HG02884 (cell line): ENCODE results near the gene SLX4IP.

Source experiments
- ATAC-seq: cut with Tn5 transposase; IDR thresholded peaks from one replicate; pipeline ENCODE4 v1.9.1; 2021; ENCODE audit warnings: mild to moderate bottlenecking, moderate library complexity; ENCODE audit not compliant: unreplicated experiment

Gene SLX4IP

GRCh38 chr20:10519361-10520046, 84.4 kb downstream of the SLX4IP start:
- ATAC-seq: no peak

GRCh38 chr20:10520528-10520927, 85.4 kb downstream of the SLX4IP start:
- ATAC-seq: no peak

GRCh38 chr20:10521068-10521831, 86.1 kb downstream of the SLX4IP start:
- no peak for ATAC-seq

GRCh38 chr20:10521836-10522235, 86.7 kb downstream of the SLX4IP start:
- ATAC-seq: no peak

- ATAC-seq: no peak
Measured at GRCh38 chr20:10522328-10522727, 87.2 kb downstream of the SLX4IP start.

- no peak for ATAC-seq
Measured at GRCh38 chr20:10523443-10523842, 88.3 kb downstream of the SLX4IP start.

GRCh38 chr20:10524034-10524476, 89.0 kb downstream of the SLX4IP start:
- no peak for ATAC-seq

GRCh38 chr20:10524643-10525042, 89.5 kb downstream of the SLX4IP start:
- no peak for ATAC-seq

GRCh38 chr20:10527781-10528180, 92.7 kb downstream of the SLX4IP start:
- ATAC-seq: no peak

- ATAC-seq: no peak
Measured at GRCh38 chr20:10530883-10531282, 95.8 kb downstream of the SLX4IP start.

- no peak for ATAC-seq
Measured at GRCh38 chr20:10531848-10532247, 96.7 kb downstream of the SLX4IP start.

- ATAC-seq: no peak
Measured at GRCh38 chr20:10532361-10532760, 97.3 kb downstream of the SLX4IP start.

GRCh38 chr20:10536531-10536930, 101.4 kb downstream of the SLX4IP start:
- no peak for ATAC-seq

GRCh38 chr20:10537850-10538480, 102.9 kb downstream of the SLX4IP start:
- no peak for ATAC-seq

GRCh38 chr20:10538768-10539167, 103.7 kb downstream of the SLX4IP start:
- no peak for ATAC-seq

- ATAC-seq: no peak
Measured at GRCh38 chr20:10539818-10540553, 104.9 kb downstream of the SLX4IP start.

- ATAC-seq: no peak
Measured at GRCh38 chr20:10540636-10541493, 105.8 kb downstream of the SLX4IP start.

- ATAC-seq: no peak
Measured at GRCh38 chr20:10541668-10542411, 106.7 kb downstream of the SLX4IP start.

- ATAC-seq: no peak
Measured at GRCh38 chr20:10542442-10542841, 107.3 kb downstream of the SLX4IP start.

GRCh38 chr20:10543480-10543879, 108.4 kb downstream of the SLX4IP start:
- no peak for ATAC-seq
